NCI-H526 treated with DMSO at 0.1 percent for 48 hours (cell line): ENCODE data around the gene LRRFIP1.
A peak's percentile ranks its signal among the peaks of the same experiment; 100 is the strongest.
"Not testable (repeated sequence)": the region's sequence is repeated elsewhere in the genome, so short reads cannot be mapped to it uniquely, and the experiment has no call there.

ENCODE experiments used
- DNase-seq: peaks from one replicate; lab custom pipeline; 2025; lab: John Stamatoyannopoulos, UW

Gene LRRFIP1

GRCh38 chr2:237685408-237685807 lies 58.0 kb downstream of the LRRFIP1 start:
- DNase-seq: no peak

GRCh38 chr2:237686659-237687136 lies 59.3 kb downstream of the LRRFIP1 start:
- DNase-seq: no peak

- no peak for DNase-seq
Observed at GRCh38 chr2:237688081-237688480, 60.7 kb downstream of the LRRFIP1 start.

- not testable (repeated sequence) for DNase-seq
Observed at GRCh38 chr2:237688541-237688940, 61.2 kb downstream of the LRRFIP1 start.

- no peak for DNase-seq
Observed at GRCh38 chr2:237689336-237690131, 62.1 kb downstream of the LRRFIP1 start.

GRCh38 chr2:237691029-237691907 lies 63.9 kb downstream of the LRRFIP1 start:
- peak; percentile 25 for DNase-seq

- peak; percentile 87 for DNase-seq
Observed at GRCh38 chr2:237691908-237692600, 64.7 kb downstream of the LRRFIP1 start.

GRCh38 chr2:237692601-237693290 lies 65.4 kb downstream of the LRRFIP1 start:
- peak; percentile 21 for DNase-seq

- no peak for DNase-seq
Observed at GRCh38 chr2:237693291-237693994, 66.1 kb downstream of the LRRFIP1 start.

GRCh38 chr2:237694415-237695194 lies 67.2 kb downstream of the LRRFIP1 start:
- no peak for DNase-seq

- no peak for DNase-seq
Observed at GRCh38 chr2:237695201-237695780, 67.9 kb downstream of the LRRFIP1 start.

GRCh38 chr2:237696461-237696860 lies 69.1 kb downstream of the LRRFIP1 start:
- no peak for DNase-seq

GRCh38 chr2:237697586-237698357 lies 70.4 kb downstream of the LRRFIP1 start:
- DNase-seq: no peak

GRCh38 chr2:237698358-237698694 lies 70.9 kb downstream of the LRRFIP1 start:
- no peak for DNase-seq

- DNase-seq: no peak
Observed at GRCh38 chr2:237699870-237700511, 72.6 kb downstream of the LRRFIP1 start.

GRCh38 chr2:237700512-237701032 lies 73.2 kb downstream of the LRRFIP1 start:
- DNase-seq: peak; percentile 56

- no peak for DNase-seq
Observed at GRCh38 chr2:237701033-237701858, 73.9 kb downstream of the LRRFIP1 start.
